MCF 10A (cell line): Measurements from ENCODE around the gene GSG1. TPM values are rescaled to one million over a fixed set of nuclear protein-coding genes. Genes with fewer than 3 reads are reported as not detected.

Experiments used
- BruUV-seq: library from RNA; stranded (reverse); fragments of 400-500 nt; replicated peaks from 2 replicates; lab custom pipeline; 2021; lab: Mats Ljungman, UMichigan
- CTCF ChIA-PET: fragments of 300-600 bp; sonication (Branson Sonifier 250); formaldehyde crosslinking; extraction: SDS; loops from one replicate; lab custom pipeline; 2021; ENCODE audit warnings: antibody characterized with exemption, inconsistent platforms; lab: Yijun Ruan, JAX
- POLR2A ChIA-PET: fragments of 300-600, 350-650 bp; sonication (Branson Sonifier 250); formaldehyde crosslinking; extraction: SDS; loops from one replicate; lab custom pipeline; 2020; ENCODE audit warnings: antibody characterized with exemption, inconsistent platforms; lab: Yijun Ruan, JAX
- DNase-seq: peaks from one replicate; pipeline ENCODE4 v3.0.0-alpha.2; 2018; ENCODE audit not compliant: unreplicated experiment
- H3K27ac Mint-ChIP-seq: one replicate; pipeline ENCODE4 v1.8.0; 2022; ENCODE audit warnings: mild to moderate bottlenecking, low read depth, mixed read lengths; ENCODE audit not compliant: unreplicated experiment
- H3K27me3 Mint-ChIP-seq: one replicate; pipeline ENCODE4 v1.8.0; 2022; ENCODE audit warnings: mixed read lengths; ENCODE audit not compliant: insufficient read depth, unreplicated experiment
- H3K36me3 Mint-ChIP-seq: one replicate; pipeline ENCODE4 v1.8.0; 2022; ENCODE audit warnings: mild to moderate bottlenecking, moderate library complexity, mixed read lengths; ENCODE audit not compliant: insufficient read depth, unreplicated experiment
- H3K4me1 Mint-ChIP-seq: one replicate; pipeline ENCODE4 v1.8.0; 2022; ENCODE audit warnings: mixed read lengths; ENCODE audit not compliant: insufficient read depth, unreplicated experiment
- H3K4me3 Mint-ChIP-seq: one replicate; pipeline ENCODE4 v1.8.0; 2022; ENCODE audit warnings: mild to moderate bottlenecking, moderate library complexity, mixed read lengths; ENCODE audit not compliant: unreplicated experiment
- H3K9me3 Mint-ChIP-seq: one replicate; pipeline ENCODE4 v1.8.0; 2022; ENCODE audit warnings: mixed read lengths; ENCODE audit not compliant: unreplicated experiment
- CTCF ChIP-seq: fragments of 200-600 bp; IDR thresholded peaks from one replicate; pipeline ENCODE4 v1.8.0; 2022; ENCODE audit warnings: antibody characterized with exemption, mild to moderate bottlenecking; ENCODE audit not compliant: unreplicated experiment
- intact Hi-C: fragments of 100-400 bp; cut with micrococcal nuclease; formaldehyde crosslinking; loops from 2 replicates; pipeline ENCODE4 v1.14.1; 2022
- total RNA-seq: library from RNA; stranded (reverse); gene quantifications from 2 replicates; pipeline ENCODE4 v1.2.3, GENCODE V29; 2022

Gene GSG1
- total RNA-seq, 1 experiment from 2014 or later = not detected

DNA sequence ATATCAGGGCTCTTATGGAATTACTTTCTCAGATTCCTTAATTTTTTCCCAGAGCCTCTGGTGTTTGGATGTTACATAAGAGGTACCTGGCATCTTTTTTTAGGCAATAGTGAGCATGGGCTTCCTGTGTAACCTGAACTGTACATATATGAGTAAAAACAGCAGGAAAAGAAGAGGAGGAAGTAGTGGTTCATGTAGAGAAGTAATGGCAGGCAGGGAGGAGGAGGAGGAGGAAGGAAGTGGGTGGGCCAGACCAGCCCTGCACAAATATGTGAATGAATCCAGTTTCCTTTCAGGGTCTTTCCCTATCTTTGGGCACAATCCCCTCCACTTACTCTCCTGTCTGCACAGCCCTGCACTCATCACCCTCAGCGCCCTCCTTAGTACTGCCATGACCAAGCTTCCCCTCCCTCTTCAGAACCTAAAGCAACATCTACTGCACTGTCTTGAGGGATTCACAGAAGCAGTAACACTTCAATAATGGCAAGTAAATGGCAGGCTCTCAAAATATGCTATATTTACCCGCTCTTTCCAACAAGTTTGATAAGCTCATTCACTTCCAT, 40.9 kb upstream of the GSG1 start:
- no peak overlapping the region for H3K4me3 Mint-ChIP-seq

DNA sequence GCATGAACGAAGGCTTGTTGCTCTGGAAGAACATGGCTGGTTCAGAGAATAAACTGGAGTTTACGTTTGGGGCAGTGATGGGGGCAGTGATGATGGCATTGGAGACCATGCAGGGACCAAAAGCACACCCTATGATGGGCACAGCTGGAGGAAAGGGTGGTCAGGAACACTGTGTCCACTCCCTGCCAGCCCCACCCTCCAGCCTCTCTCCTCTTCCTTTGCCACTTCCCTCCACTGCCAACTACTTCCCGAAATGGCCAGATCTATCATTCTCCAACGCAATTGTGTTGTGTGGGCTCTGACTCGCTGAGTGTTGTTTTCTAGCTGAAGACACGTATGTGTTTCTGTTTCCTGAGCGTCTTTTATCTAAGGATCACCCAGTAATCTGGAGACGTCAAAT, 39.3 kb upstream of the GSG1 start:
- TF ChIP-seq CTCF = no peak
- Mint-ChIP-seq H3K9me3 (no peaks in the 10 kb centered on the region), H3K4me3 (no peak overlapping the region), H3K36me3 (no peaks in the 10 kb centered on the region), H3K27ac (no peak overlapping the region), H3K4me1 (no peaks in the 10 kb centered on the region), H3K27me3 (no peaks in the 10 kb centered on the region)
- POLR2A ChIA-PET = interaction anchor here (1.2 to 1.6 kb wide), 3 partner anchors 8 to 54 kb away, joined by 3 to 4 read pairs (median 3); partner anchors contain the start of gene EMP1
- no TSS peak for BruUV-seq
- DNase-seq = no peak
- CTCF ChIA-PET = no interaction called here
- intact Hi-C loops = no loop called here

More for the DNA sequence above, 40.9 kb upstream of the GSG1 start:
- CTCF ChIA-PET = interaction anchor here (1.1 kb wide), 1 partner anchor 21 kb away, joined by 3 read pairs; no protein-coding TSS in a partner anchor
- no peak for DNase-seq
- H3K36me3 Mint-ChIP-seq = no peaks in the 10 kb centered on the region
- POLR2A ChIA-PET = interaction anchor here (0.9 kb wide), 2 partner anchors 44 to 45 kb away, joined by 3 to 4 read pairs; no protein-coding TSS in a partner anchor
- no peak for TF ChIP-seq CTCF
- H3K27me3 Mint-ChIP-seq = no peaks in the 10 kb centered on the region
- H3K4me1 Mint-ChIP-seq = no peaks in the 10 kb centered on the region
- no TSS peak for BruUV-seq
- H3K9me3 Mint-ChIP-seq = no peaks in the 10 kb centered on the region
- no peak overlapping the region for H3K27ac Mint-ChIP-seq
- intact Hi-C loops = no loop called here

DNA sequence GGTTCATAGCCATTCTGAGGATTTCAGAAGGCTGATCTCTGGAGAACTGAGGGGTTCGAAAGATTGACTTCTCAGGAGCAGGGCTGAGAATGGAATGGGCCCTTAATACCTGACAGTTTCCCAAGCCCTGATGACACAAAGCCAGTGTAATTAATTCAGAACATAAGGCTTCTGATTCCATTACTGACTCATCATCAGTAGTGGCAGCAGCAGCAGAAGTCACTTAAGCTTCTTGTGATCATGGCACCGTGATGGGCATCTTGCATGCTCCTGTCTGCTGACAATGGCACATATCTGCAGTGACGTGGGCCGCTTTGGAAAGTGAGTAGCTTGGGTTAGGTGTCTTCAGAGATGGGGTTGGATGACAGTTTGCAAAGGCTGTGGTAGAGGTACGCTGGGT, 38.2 kb upstream of the GSG1 start:
- peaks cover 2% of the 10 kb centered on the region for H3K4me1 Mint-ChIP-seq
- H3K9me3 Mint-ChIP-seq = no peaks in the 10 kb centered on the region
- no peak for DNase-seq
- ChIA-PET POLR2A (interaction anchor here (1.2 to 1.6 kb wide), 4 partner anchors 9 to 55 kb away, joined by 3 to 4 read pairs (median 3); partner anchors contain the start of gene EMP1), CTCF (interaction anchor here (0.6 kb wide), 2 partner anchors 18 to 1375 kb away, joined by 3 to 4 read pairs; no protein-coding TSS in a partner anchor)
- H3K36me3 Mint-ChIP-seq = no peaks in the 10 kb centered on the region
- BruUV-seq = no TSS peak
- H3K4me3 Mint-ChIP-seq = no peak overlapping the region
- H3K27ac Mint-ChIP-seq = no peak overlapping the region
- intact Hi-C loops = no loop called here
- no peak for TF ChIP-seq CTCF
- H3K27me3 Mint-ChIP-seq = no peaks in the 10 kb centered on the region

DNA sequence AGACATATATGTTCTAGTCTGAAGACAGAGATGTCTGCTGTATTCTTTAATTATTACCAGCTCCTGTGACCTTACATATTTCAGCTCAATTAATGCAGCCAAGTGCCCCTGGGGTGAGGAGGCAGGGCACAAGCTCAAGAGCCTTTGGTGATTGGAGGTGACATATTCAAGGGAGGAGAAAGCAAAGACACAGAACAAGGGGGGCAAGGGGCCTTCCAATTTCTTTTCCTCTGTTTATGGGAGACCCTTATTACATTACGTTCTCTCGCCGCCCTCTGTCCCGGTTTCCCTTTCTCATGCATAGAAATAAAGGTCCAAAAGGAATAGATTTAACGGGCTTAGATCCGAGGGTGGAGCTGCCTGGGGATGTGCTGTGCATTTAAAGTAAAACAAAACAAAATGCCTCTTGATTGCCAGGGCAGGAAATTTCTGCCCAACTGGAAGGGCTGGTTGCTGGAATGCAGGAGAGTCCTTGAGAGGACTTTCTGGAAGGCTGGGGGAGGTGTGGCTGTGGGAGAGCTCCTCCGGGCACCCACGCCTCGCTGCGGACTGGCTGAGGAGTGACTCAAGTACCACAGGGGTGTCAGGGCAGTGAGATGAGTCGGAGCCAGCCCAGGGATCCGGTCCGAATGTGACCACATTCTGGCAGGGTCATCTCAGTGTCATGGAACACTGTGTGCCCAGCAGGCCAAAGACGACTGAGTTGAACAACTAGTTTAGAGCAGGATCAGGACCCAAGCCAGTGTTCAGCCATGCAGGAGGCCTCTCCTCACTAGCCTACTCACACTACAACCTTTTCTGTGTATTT, 32.1 kb upstream of the GSG1 start:
- H3K36me3 Mint-ChIP-seq = no peaks in the 10 kb centered on the region
- intact Hi-C loops = loop anchor here (1.0 to 5.0 kb wide), 3 partner anchors 37 to 61 kb away; partner anchors contain the start of gene EMP1
- H3K9me3 Mint-ChIP-seq = no peaks in the 10 kb centered on the region
- peak; percentile 19 for TF ChIP-seq CTCF
- H3K27ac Mint-ChIP-seq = peak overlapping the region; percentile 76
- no TSS peak for BruUV-seq
- DNase-seq = peak; percentile 94
- CTCF ChIA-PET = interaction anchor here (0.6 to 5.8 kb wide), 23 partner anchors 8 to 150 kb away, joined by 3 to 65 read pairs (median 4); no protein-coding TSS in a partner anchor
- H3K27me3 Mint-ChIP-seq = no peaks in the 10 kb centered on the region
- H3K4me1 Mint-ChIP-seq = peaks cover 41% of the 10 kb centered on the region
- H3K4me3 Mint-ChIP-seq = peak overlapping the region; percentile 67
- POLR2A ChIA-PET = interaction anchor here (0.7 to 6.6 kb wide), 25 partner anchors 9 to 245 kb away, joined by 3 to 117 read pairs (median 5); partner anchors contain the start of genes EMP1 and GSG1
